ENCODE data around the gene TTLL6. TPM values are rescaled to one million over a fixed set of nuclear protein-coding genes. Genes with fewer than 3 reads are reported as not detected.

Gene TTLL6
- total and polyA plus RNA-seq, 4 donors: 0.02 to 0.08 TPM; not detected in 2

GRCh38 chr17:48761114-48761513, 55.9 kb downstream of the TTLL6 start (continued):
- TF ChIP-seq HNF4A (conservative IDR thresholded peaks at IDR 0.05): no peak
- no peak for TF ChIP-seq YY1 (IDR thresholded peaks at IDR 0.05)
- no peak for TF ChIP-seq RXRA (IDR thresholded peaks at IDR 0.05)
- TF ChIP-seq EGR1 (IDR thresholded peaks at IDR 0.05; ENCODE audit: low read depth in 2 of 2): no peak
- TF ChIP-seq SP1 (IDR thresholded peaks at IDR 0.05): no peak
- no peak for TF ChIP-seq NR2F2 (IDR thresholded peaks at IDR 0.05)

DNA sequence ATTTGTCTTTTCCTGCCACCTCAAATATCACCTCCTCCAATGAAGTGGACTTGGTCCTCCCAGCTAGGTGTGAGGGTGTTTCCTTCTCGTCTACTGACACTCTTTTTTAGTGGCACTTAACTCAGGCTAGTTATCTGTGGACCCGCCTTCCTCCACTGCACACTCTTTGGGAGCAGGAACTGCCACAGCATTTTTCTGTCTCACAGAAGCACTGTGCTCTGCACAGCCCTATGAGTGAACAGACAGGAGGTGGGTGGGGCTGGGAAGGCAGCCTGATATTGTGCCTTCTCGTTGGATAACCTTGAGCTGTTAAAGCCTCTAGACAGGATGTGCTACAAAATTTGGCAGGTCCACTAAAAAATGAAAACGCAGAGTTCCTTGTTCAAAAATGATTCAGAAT, 56.6 kb downstream of the TTLL6 start:
- WGBS: 45% methylated on average over 4 of the region's 4 CpGs

More for the DNA sequence above, 56.6 kb downstream of the TTLL6 start:
- peaks cover 0 to 22% (median 4%) of the 10 kb centered on the region in 4 donors for H3K27me3 ChIP-seq (ENCODE audit: control insufficient read depth in 4 of 4, insufficient read depth in 4 of 4, low read length in 3 of 4)
- TF ChIP-seq ATF3 (IDR thresholded peaks at IDR 0.05) (no peak), HNF4G (IDR thresholded peaks at IDR 0.05) (no peak), CTCF (IDR thresholded peaks at IDR 0.05; ENCODE audit: low read depth, low read length, missing input control) (no peak), SP1 (IDR thresholded peaks at IDR 0.05) (no peak), HNF4A (conservative IDR thresholded peaks at IDR 0.05) (no peak), RAD21 (IDR thresholded peaks at IDR 0.05) (no peak), EGR1 (IDR thresholded peaks at IDR 0.05; ENCODE audit: low read depth in 2 of 2) (no peak), NR2F2 (IDR thresholded peaks at IDR 0.05) (no peak), RXRA (IDR thresholded peaks at IDR 0.05) (no peak), GABPA (IDR thresholded peaks at IDR 0.05 in 1 of 2, conservative IDR thresholded peaks at IDR 0.05 in 1 of 2) (no peak), FOXA2 (IDR thresholded peaks at IDR 0.05) (no peak), YY1 (IDR thresholded peaks at IDR 0.05) (no peak), JUND (IDR thresholded peaks at IDR 0.05) (no peak), ZBTB33 (IDR thresholded peaks at IDR 0.05) (no peak), TAF1 (conservative IDR thresholded peaks at IDR 0.05) (no peak), FOXA1 (IDR thresholded peaks at IDR 0.05) (no peak)
- TF ChIP-seq, protein P1, sequence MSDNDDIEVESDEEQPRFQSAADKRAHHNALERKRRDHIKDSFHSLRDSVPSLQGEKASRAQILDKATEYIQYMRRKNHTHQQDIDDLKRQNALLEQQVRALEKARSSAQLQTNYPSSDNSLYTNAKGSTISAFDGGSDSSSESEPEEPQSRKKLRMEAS (IDR thresholded peaks at IDR 0.05): no peak
- TF ChIP-seq, protein P2, sequence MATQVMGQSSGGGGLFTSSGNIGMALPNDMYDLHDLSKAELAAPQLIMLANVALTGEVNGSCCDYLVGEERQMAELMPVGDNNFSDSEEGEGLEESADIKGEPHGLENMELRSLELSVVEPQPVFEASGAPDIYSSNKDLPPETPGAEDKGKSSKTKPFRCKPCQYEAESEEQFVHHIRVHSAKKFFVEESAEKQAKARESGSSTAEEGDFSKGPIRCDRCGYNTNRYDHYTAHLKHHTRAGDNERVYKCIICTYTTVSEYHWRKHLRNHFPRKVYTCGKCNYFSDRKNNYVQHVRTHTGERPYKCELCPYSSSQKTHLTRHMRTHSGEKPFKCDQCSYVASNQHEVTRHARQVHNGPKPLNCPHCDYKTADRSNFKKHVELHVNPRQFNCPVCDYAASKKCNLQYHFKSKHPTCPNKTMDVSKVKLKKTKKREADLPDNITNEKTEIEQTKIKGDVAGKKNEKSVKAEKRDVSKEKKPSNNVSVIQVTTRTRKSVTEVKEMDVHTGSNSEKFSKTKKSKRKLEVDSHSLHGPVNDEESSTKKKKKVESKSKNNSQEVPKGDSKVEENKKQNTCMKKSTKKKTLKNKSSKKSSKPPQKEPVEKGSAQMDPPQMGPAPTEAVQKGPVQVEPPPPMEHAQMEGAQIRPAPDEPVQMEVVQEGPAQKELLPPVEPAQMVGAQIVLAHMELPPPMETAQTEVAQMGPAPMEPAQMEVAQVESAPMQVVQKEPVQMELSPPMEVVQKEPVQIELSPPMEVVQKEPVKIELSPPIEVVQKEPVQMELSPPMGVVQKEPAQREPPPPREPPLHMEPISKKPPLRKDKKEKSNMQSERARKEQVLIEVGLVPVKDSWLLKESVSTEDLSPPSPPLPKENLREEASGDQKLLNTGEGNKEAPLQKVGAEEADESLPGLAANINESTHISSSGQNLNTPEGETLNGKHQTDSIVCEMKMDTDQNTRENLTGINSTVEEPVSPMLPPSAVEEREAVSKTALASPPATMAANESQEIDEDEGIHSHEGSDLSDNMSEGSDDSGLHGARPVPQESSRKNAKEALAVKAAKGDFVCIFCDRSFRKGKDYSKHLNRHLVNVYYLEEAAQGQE (IDR thresholded peaks at IDR 0.05): no peak
- no peaks in the 10 kb centered on the region for H3K36me3 ChIP-seq (ENCODE audit: control insufficient read depth in 4 of 4, insufficient read depth in 3 of 4, low read depth in 1 of 4, low read length in 3 of 4)
- DNase-seq (ENCODE audit: low spot score): no peak
- no peaks in the 10 kb centered on the region for H3K9me3 ChIP-seq (ENCODE audit: control insufficient read depth in 4 of 4, low read length in 3 of 4)
- H3K4me3 ChIP-seq (ENCODE audit: low read depth in 1 of 3, low read length in 3 of 3): no peak overlapping the region
- no peak overlapping the region for H3K27ac ChIP-seq (ENCODE audit: low read depth in 1 of 2, low read length in 2 of 2)
- no peak overlapping the region for H3K9ac ChIP-seq (ENCODE audit: low read depth in 1 of 2, low read length in 2 of 2)
- no peaks in the 10 kb centered on the region for H3K4me1 ChIP-seq (ENCODE audit: control insufficient read depth in 4 of 4, insufficient read depth in 4 of 4, low read length in 3 of 4)
